ENCODE measurements around the gene GALNT16. TPM values are rescaled to one million over a fixed set of nuclear protein-coding genes. Genes with fewer than 3 reads are reported as not detected.
A peak's percentile ranks its signal among the peaks of the same experiment; 100 is the strongest.

Gene GALNT16
- polyA plus RNA-seq, 1 donor (not counting 4 experiments of a cell fraction or from before 2014, with no cell fraction given): not detected

DNA sequence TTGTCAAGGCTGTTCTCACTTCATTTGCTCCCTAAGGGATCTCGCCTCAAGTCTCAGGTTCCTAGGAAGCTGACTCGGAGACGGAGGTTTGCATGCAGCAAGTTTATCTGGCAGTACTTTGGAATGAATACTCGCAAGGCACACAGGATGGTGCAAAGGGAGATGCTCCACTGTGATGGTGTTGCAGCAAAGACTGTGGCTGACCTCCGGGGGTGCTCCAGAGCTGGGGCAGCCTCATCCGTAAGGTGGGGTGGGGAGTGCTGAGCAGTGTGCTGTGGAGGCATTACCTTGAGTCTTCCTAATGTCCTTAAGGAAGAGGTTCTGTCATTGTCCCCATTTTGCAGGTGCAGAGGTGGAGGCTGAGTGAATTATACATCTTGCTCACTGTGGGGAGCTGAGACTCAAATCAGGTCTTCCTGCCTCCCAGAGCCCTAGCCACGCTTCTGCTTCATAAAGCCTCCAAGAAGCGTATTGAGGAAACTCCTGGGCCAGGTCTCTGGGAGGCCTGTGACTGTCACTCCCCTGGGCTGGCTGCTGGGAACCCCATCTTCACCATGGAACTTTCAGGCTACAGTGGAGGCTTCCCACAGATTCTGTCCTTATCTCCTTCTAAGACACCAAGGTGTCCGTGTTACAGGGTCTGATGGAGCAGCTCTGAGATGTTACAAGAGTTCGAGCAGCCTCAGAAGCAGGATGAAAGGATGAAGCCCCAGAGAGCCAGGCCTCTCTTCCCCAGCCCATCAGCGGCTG lies 39.5 kb downstream of the GALNT16 start:
- dilution Hi-C loops (cut with MboI; ENCODE audit: extremely low pct_ligation_motif_present, low sequenced_read_pairs): no loop called here

DNA sequence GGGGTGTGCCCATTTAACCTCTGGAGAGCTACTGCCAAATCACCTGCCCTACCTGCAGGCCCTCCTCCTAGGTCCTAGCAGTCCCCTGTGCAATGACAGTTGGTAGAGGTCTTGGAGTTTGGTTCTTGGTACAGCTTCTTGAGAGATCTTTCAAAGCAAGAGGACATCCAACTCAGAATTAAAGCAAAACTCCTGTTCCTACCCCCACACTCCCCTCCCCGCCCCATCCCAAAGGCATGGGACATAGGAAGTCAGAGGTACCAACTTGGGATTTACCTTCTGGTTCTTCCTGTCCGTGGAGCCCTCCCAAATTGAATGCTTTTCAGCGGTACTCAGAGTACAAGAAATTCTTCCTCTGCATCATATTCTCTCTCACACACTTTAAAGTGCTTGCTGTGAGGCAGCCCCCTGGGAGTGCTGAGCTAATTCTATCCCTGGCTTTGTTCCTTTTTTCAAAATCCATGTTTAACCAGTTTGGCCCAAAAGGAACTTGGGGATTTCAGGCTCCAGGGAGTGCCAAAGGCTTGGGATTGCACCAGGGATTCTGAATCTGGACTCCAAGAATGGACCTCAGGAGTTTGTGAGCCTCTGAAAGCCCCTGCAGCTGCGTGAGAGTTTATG lies 40.8 kb downstream of the GALNT16 start:
- peaks cover 24% of the 10 kb centered on the region for H3K27me3 ChIP-seq (ENCODE audit: control insufficient read depth, extremely low read depth, insufficient read depth, low read length)
- no peak for FAIRE-seq
- no peak overlapping the region for H3K4me2 ChIP-seq (ENCODE audit: control insufficient read depth, extremely low read depth, insufficient read depth, low read depth, low read length)

More for the DNA sequence above, 39.5 kb downstream of the GALNT16 start:
- no peak for TF ChIP-seq EZH2 (IDR thresholded peaks at IDR 0.05; ENCODE audit: low read length)
- TF ChIP-seq, protein P1, sequence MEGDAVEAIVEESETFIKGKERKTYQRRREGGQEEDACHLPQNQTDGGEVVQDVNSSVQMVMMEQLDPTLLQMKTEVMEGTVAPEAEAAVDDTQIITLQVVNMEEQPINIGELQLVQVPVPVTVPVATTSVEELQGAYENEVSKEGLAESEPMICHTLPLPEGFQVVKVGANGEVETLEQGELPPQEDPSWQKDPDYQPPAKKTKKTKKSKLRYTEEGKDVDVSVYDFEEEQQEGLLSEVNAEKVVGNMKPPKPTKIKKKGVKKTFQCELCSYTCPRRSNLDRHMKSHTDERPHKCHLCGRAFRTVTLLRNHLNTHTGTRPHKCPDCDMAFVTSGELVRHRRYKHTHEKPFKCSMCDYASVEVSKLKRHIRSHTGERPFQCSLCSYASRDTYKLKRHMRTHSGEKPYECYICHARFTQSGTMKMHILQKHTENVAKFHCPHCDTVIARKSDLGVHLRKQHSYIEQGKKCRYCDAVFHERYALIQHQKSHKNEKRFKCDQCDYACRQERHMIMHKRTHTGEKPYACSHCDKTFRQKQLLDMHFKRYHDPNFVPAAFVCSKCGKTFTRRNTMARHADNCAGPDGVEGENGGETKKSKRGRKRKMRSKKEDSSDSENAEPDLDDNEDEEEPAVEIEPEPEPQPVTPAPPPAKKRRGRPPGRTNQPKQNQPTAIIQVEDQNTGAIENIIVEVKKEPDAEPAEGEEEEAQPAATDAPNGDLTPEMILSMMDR (optimal IDR thresholded peaks at IDR 0.05 in 1 of 3, IDR thresholded peaks at IDR 0.05 in 1 of 3, conservative IDR thresholded peaks at IDR 0.05 in 1 of 3; ENCODE audit: extremely low read depth in 1 of 3, insufficient read depth in 2 of 3, low read length in 3 of 3): peak; percentile 38 to 59 (median 41)
- Histone ChIP-seq H3K36me3 (ENCODE audit: control insufficient read depth in 2 of 2, extremely low read depth in 1 of 2, insufficient read depth in 2 of 2, low read length in 2 of 2) (no peaks in the 10 kb centered on the region), H3K4me2 (ENCODE audit: control insufficient read depth, extremely low read depth, insufficient read depth, low read depth, low read length) (no peak overlapping the region), H3K9me1 (ENCODE audit: control insufficient read depth, extremely low read depth, insufficient read depth, low read length) (no peaks in the 10 kb centered on the region), H4K20me1 (ENCODE audit: control insufficient read depth, extremely low read depth, insufficient read depth, low read length) (no peaks in the 10 kb centered on the region), H3K27ac (ENCODE audit: control insufficient read depth, insufficient read depth, low read length) (no peak overlapping the region), H3K4me1 (ENCODE audit: control insufficient read depth, extremely low read depth, insufficient read depth, low read length) (no peaks in the 10 kb centered on the region), H3K9me3 (ENCODE audit: control insufficient read depth, low read depth, low read length) (no peaks in the 10 kb centered on the region), H3K27me3 (ENCODE audit: control insufficient read depth, extremely low read depth, insufficient read depth, low read length) (peaks cover 24% of the 10 kb centered on the region), H3K4me3 (ENCODE audit: control insufficient read depth in 2 of 3, extremely low read depth in 1 of 3, insufficient read depth in 2 of 3, low read depth in 1 of 3, low read length in 3 of 3) (no peak overlapping the region), H3K79me2 (ENCODE audit: control insufficient read depth, insufficient read depth, low read length) (no peaks in the 10 kb centered on the region), H2AFZ (ENCODE audit: control insufficient read depth, low read length) (no peak overlapping the region), H3K9ac (ENCODE audit: control insufficient read depth, extremely low read depth, insufficient read depth, low read length) (no peak overlapping the region)
- no peak for FAIRE-seq
- DNase-seq (ENCODE audit: low read depth, low spot score): no peak

More for the DNA sequence above, 40.8 kb downstream of the GALNT16 start:
- no peaks in the 10 kb centered on the region for H3K79me2 ChIP-seq (ENCODE audit: control insufficient read depth, insufficient read depth, low read length)
- no peaks in the 10 kb centered on the region for H3K9me1 ChIP-seq (ENCODE audit: control insufficient read depth, extremely low read depth, insufficient read depth, low read length)
- TF ChIP-seq, protein P1 (optimal IDR thresholded peaks at IDR 0.05 in 1 of 3, IDR thresholded peaks at IDR 0.05 in 1 of 3, conservative IDR thresholded peaks at IDR 0.05 in 1 of 3; ENCODE audit: extremely low read depth in 1 of 3, insufficient read depth in 2 of 3, low read length in 3 of 3): no peak
- TF ChIP-seq EZH2 (IDR thresholded peaks at IDR 0.05; ENCODE audit: low read length): no peak
- no peaks in the 10 kb centered on the region for H4K20me1 ChIP-seq (ENCODE audit: control insufficient read depth, extremely low read depth, insufficient read depth, low read length)
- H3K36me3 ChIP-seq (ENCODE audit: control insufficient read depth in 2 of 2, extremely low read depth in 1 of 2, insufficient read depth in 2 of 2, low read length in 2 of 2): no peaks in the 10 kb centered on the region
- H3K4me1 ChIP-seq (ENCODE audit: control insufficient read depth, extremely low read depth, insufficient read depth, low read length): no peaks in the 10 kb centered on the region
- H3K9ac ChIP-seq (ENCODE audit: control insufficient read depth, extremely low read depth, insufficient read depth, low read length): no peak overlapping the region
- H2AFZ ChIP-seq (ENCODE audit: control insufficient read depth, low read length): no peak overlapping the region
- DNase-seq (ENCODE audit: low read depth, low spot score): no peak
- dilution Hi-C loops (cut with MboI; ENCODE audit: extremely low pct_ligation_motif_present, low sequenced_read_pairs): no loop called here
- H3K27ac ChIP-seq (ENCODE audit: control insufficient read depth, insufficient read depth, low read length): no peak overlapping the region
- H3K9me3 ChIP-seq (ENCODE audit: control insufficient read depth, low read depth, low read length): no peaks in the 10 kb centered on the region
- no peak overlapping the region for H3K4me3 ChIP-seq (ENCODE audit: control insufficient read depth in 2 of 3, extremely low read depth in 1 of 3, insufficient read depth in 2 of 3, low read depth in 1 of 3, low read length in 3 of 3)
